H9 (cell line): ENCODE data around the gene TBC1D22A. TPM values are rescaled to one million over a fixed set of nuclear protein-coding genes. Genes with fewer than 3 reads are reported as not detected.
A peak's percentile ranks its signal among the peaks of the same experiment; 100 is the strongest.

Experiments used
- DNase-seq: peaks from one replicate; pipeline ENCODE4 v3.0.0-alpha.2; 2017
- H2AFZ ChIP-seq: one replicate; pipeline ENCODE4 v1.6.1; 2013; ENCODE audit warnings: mild to moderate bottlenecking, low read length, control low read depth, moderate library complexity
- H2AK5ac ChIP-seq: 2 replicates; pipeline ENCODE4 v1.6.1; 2013; ENCODE audit warnings: low read length, control low read depth, mixed read lengths; ENCODE audit not compliant: insufficient read length
- H2BK120ac ChIP-seq: one replicate; pipeline ENCODE4 v1.6.1; 2013; ENCODE audit warnings: low read depth, mild to moderate bottlenecking, low read length, control low read depth, inconsistent platforms; ENCODE audit not compliant: poor library complexity, severe bottlenecking
- H2BK12ac ChIP-seq: 2 replicates; pipeline ENCODE4 v1.6.1; 2013; ENCODE audit warnings: low read length, control low read depth, mixed read lengths, low read depth; ENCODE audit not compliant: insufficient read length
- H2BK15ac ChIP-seq: 2 replicates; pipeline ENCODE4 v1.6.1; 2013; ENCODE audit warnings: low read depth, low read length, control low read depth
- H2BK20ac ChIP-seq: one replicate; pipeline ENCODE4 v1.6.1; 2013; ENCODE audit warnings: low read depth, mild to moderate bottlenecking, low read length, control low read depth, inconsistent platforms; ENCODE audit not compliant: poor library complexity, severe bottlenecking
- H2BK5ac ChIP-seq: 2 replicates; pipeline ENCODE4 v1.6.1; 2013; ENCODE audit warnings: low read length, control low read depth, mixed read lengths; ENCODE audit not compliant: insufficient read length
- H3K14ac ChIP-seq: 2 replicates; pipeline ENCODE4 v1.6.1; 2013; ENCODE audit warnings: low read length, control low read depth; ENCODE audit not compliant: insufficient read depth
- H3K18ac ChIP-seq: 2 replicates; pipeline ENCODE4 v1.6.1; 2013; ENCODE audit warnings: low read depth, mild to moderate bottlenecking, mixed read lengths, low read length, control low read depth; ENCODE audit not compliant: insufficient read length
- H3K23ac ChIP-seq: 2 replicates; pipeline ENCODE4 v1.6.1; 2013; ENCODE audit warnings: low read length, control low read depth, mixed read lengths, low read depth; ENCODE audit not compliant: insufficient read length
- H3K23me2 ChIP-seq: 2 replicates; pipeline ENCODE4 v1.6.1; 2013; ENCODE audit warnings: low read depth, mild to moderate bottlenecking, mixed read lengths, low read length, control low read depth; ENCODE audit not compliant: insufficient read length, poor library complexity, severe bottlenecking
- H3K27ac ChIP-seq: 2 replicates; pipeline ENCODE4 v1.5.1; 2013; ENCODE audit warnings: low read length, control low read depth, mixed read lengths, low read depth; ENCODE audit not compliant: insufficient read length
- H3K27me3 ChIP-seq: 2 replicates; pipeline ENCODE4 v1.6.1; 2013; ENCODE audit warnings: low read length, control low read depth, inconsistent platforms; ENCODE audit not compliant: insufficient read depth
- H3K4ac ChIP-seq: 2 replicates; pipeline ENCODE4 v1.6.1; 2013; ENCODE audit warnings: low read depth, mild to moderate bottlenecking, control low read depth, inconsistent platforms, low read length, moderate library complexity
- H3K4me1 ChIP-seq: 2 replicates; pipeline ENCODE4 v1.6.1; 2013; ENCODE audit warnings: low read length, control low read depth, inconsistent platforms; ENCODE audit not compliant: insufficient read depth
- H3K4me2 ChIP-seq: 2 replicates; pipeline ENCODE4 v1.6.1; 2013; ENCODE audit warnings: low read length, control low read depth, mixed read lengths; ENCODE audit not compliant: insufficient read length, insufficient read depth
- H3K56ac ChIP-seq: 2 replicates; pipeline ENCODE4 v1.6.1; 2013; ENCODE audit warnings: low read depth, mild to moderate bottlenecking, mixed read lengths, low read length, control low read depth; ENCODE audit not compliant: insufficient read length
- H3K79me1 ChIP-seq: 2 replicates; pipeline ENCODE4 v1.6.1; 2013; ENCODE audit warnings: low read depth, mild to moderate bottlenecking, moderate library complexity, low read length, control low read depth, inconsistent platforms; ENCODE audit not compliant: insufficient read depth, poor library complexity, severe bottlenecking
- H3K79me2 ChIP-seq: 2 replicates; pipeline ENCODE4 v1.6.1; 2013; ENCODE audit warnings: low read length, control low read depth, inconsistent platforms; ENCODE audit not compliant: insufficient read depth
- H3K9ac ChIP-seq: 2 replicates; pipeline ENCODE4 v1.6.1; 2013; ENCODE audit warnings: low read length, control low read depth, mixed read lengths; ENCODE audit not compliant: insufficient read length; ENCODE audit errors: extremely low read depth
- H3K9me3 ChIP-seq: one replicate; pipeline ENCODE4 v1.6.1; 2013; ENCODE audit warnings: low read depth, low read length, inconsistent platforms; ENCODE audit not compliant: control insufficient read depth
- H3T11ph ChIP-seq: one replicate; pipeline ENCODE4 v1.6.1; 2013; ENCODE audit warnings: mild to moderate bottlenecking, low read length, control low read depth, inconsistent platforms
- H4K20me1 ChIP-seq: one replicate; pipeline ENCODE4 v1.6.1; 2013; ENCODE audit not compliant: control insufficient read depth, insufficient read length, insufficient read depth
- H4K5ac ChIP-seq: 2 replicates; pipeline ENCODE4 v1.6.1; 2013; ENCODE audit warnings: low read depth, mild to moderate bottlenecking, mixed read lengths, low read length, control low read depth; ENCODE audit not compliant: insufficient read length
- H4K8ac ChIP-seq: replicated peaks from 2 replicates; pipeline ENCODE4 v1.6.1; 2013; ENCODE audit warnings: low read length, control low read depth, mixed read lengths, low read depth; ENCODE audit not compliant: insufficient read length
- H4K91ac ChIP-seq: 2 replicates; pipeline ENCODE4 v1.6.1; 2013; ENCODE audit warnings: low read depth, mild to moderate bottlenecking, moderate library complexity, mixed read lengths, low read length, control low read depth; ENCODE audit not compliant: insufficient read length
- H3K27ac Mint-ChIP-seq, 3 experiments: 2 replicates in 2 of 3; 3 replicates in 1 of 3; pipeline ENCODE4 v1.8.0; 2020 to 2021; ENCODE audit warnings: mixed read lengths in 3 of 3, mild to moderate bottlenecking in 1 of 3, moderate library complexity in 1 of 3
- H3K27me3 Mint-ChIP-seq: 2 replicates; pipeline ENCODE4 v1.8.0; 2021; ENCODE audit warnings: low read depth, mild to moderate bottlenecking, moderate library complexity, mixed read lengths
- H3K36me3 Mint-ChIP-seq, 3 experiments: 2 replicates in 2 of 3; 3 replicates in 1 of 3; pipeline ENCODE4 v1.8.0; 2020 to 2021; ENCODE audit warnings: low read depth in 3 of 3, mixed read lengths in 3 of 3; ENCODE audit not compliant: insufficient read depth in 1 of 3
- H3K4me1 Mint-ChIP-seq, 2 experiments: 2 replicates each; pipeline ENCODE4 v1.8.0; 2020; ENCODE audit warnings: mixed read lengths in 2 of 2
- H3K4me3 Mint-ChIP-seq, 2 experiments: 2 replicates in 1 of 2; 3 replicates in 1 of 2; pipeline ENCODE4 v1.8.0; 2020 to 2021; ENCODE audit warnings: mild to moderate bottlenecking in 2 of 2, mixed read lengths in 2 of 2, moderate library complexity in 1 of 2
- H3K9me3 Mint-ChIP-seq, 2 experiments: 2 replicates in 1 of 2; 3 replicates in 1 of 2; pipeline ENCODE4 v1.8.0; 2020; ENCODE audit warnings: mild to moderate bottlenecking in 2 of 2, mixed read lengths in 2 of 2, moderate library complexity in 1 of 2
- CTCF ChIP-seq: fragments of 200-600 bp; sonication (generic); conservative IDR thresholded peaks from 3 replicates; pipeline ENCODE4 v1.8.0; 2021; ENCODE audit warnings: antibody characterized with exemption, mild to moderate bottlenecking
- WGBS: extraction: QIAGEN DNeasy Blood & Tissue Kit; methylation state at CpG from one replicate; pipeline ENCODE4 v1.1.7; 2013; ENCODE audit warnings: missing lambda C conversion rate, low lambda C conversion rate, mixed read lengths; ENCODE audit not compliant: insufficient read length; ENCODE audit errors: extremely low coverage; 5-methylcytosine and 5-hydroxymethylcytosine counted together
- total RNA-seq: library from RNA; stranded (reverse); gene quantifications from 2 replicates; pipeline ENCODE4 v1.2.1, GENCODE V29; 2021

Gene TBC1D22A
- total RNA-seq, 1 experiment from 2014 or later, result 20.8 TPM

DNA sequence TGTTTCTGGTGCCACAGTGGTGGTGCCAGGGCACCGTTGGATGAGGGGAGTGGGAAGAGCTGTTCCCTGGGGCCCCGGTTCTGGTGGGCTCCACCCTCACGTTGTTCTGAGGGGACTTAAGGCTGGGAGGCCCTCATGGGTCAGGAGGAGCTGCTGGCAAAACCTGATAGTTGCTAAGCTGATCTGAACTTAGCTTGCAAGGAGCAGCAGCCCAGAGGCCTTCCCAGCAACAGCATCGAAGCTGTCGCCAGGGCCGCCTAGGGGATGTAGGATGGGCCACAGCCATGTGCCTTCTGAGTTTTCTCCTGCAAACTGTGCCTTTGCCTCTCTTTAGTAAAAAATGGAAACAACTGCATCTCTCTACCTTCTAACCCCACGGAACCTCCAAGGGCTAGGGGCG lies 240.2 kb downstream of the TBC1D22A start:
- no peaks in the 10 kb centered on the region for H3K23me2 ChIP-seq
- H3K4ac ChIP-seq, result no peak overlapping the region
- no peak overlapping the region for H3T11ph ChIP-seq
- no peaks in the 10 kb centered on the region for H3K27me3 ChIP-seq
- 0 out of 7 replicates have a peak overlapping the region, but pooled peaks of 1 of the 3 experiments have one; percentile 57 for H3K27ac Mint-ChIP-seq
- no peak overlapping the region for H3K18ac ChIP-seq
- peaks cover 0 to 6% (median 5%) of the 10 kb centered on the region in 3 experiments; a peak in 6 of 7 replicates for H3K36me3 Mint-ChIP-seq
- no peaks in the 10 kb centered on the region for H3K79me1 ChIP-seq
- no peak overlapping the region for H2BK5ac ChIP-seq
- no peaks in the 10 kb centered on the region for H3K9me3 ChIP-seq
- TF ChIP-seq CTCF, result no peak
- no peak overlapping the region for H2BK15ac ChIP-seq
- no peaks in the 10 kb centered on the region for H4K20me1 ChIP-seq
- H2BK12ac ChIP-seq, result no peak overlapping the region
- no peak overlapping the region for H3K23ac ChIP-seq
- H3K27ac ChIP-seq, result no peak overlapping the region
- H2BK20ac ChIP-seq, result no peak overlapping the region
- no peak overlapping the region for H3K56ac ChIP-seq
- no peak overlapping the region for H2AK5ac ChIP-seq
- no peaks in the 10 kb centered on the region for H3K27me3 Mint-ChIP-seq
- H4K91ac ChIP-seq, result no peak overlapping the region
- H3K79me2 ChIP-seq, result no peaks in the 10 kb centered on the region
- peaks cover 0 to 2% of the 10 kb centered on the region in 2 experiments; a peak in 1 of 5 replicates for H3K9me3 Mint-ChIP-seq
- no peak for DNase-seq
- H4K5ac ChIP-seq, result no peak overlapping the region
- H2AFZ ChIP-seq, result no peak overlapping the region
- no CpG with 5 or more reads among the region's 8 CpGs for WGBS
- H4K8ac ChIP-seq, result no peak overlapping the region
- no peak overlapping the region for H2BK120ac ChIP-seq
- no peak overlapping the region for H3K4me3 Mint-ChIP-seq
- no peak overlapping the region for H3K4me2 ChIP-seq
- no peak overlapping the region for H3K9ac ChIP-seq
- H3K4me1 ChIP-seq, result no peaks in the 10 kb centered on the region
- H3K4me1 Mint-ChIP-seq, result peaks cover 0 to 5% of the 10 kb centered on the region in 2 experiments; a peak in 2 of 4 replicates
- H3K14ac ChIP-seq, result no peak overlapping the region; the same call in 1 of the 2 replicates
